ENCODE measurements around the gene PIKFYVE. TPM values are rescaled to one million over a fixed set of nuclear protein-coding genes. Genes with fewer than 3 reads are reported as not detected.

The PIKFYVE gene
- total RNA-seq, 6 experiments from 2014 or later, result 10.7 to 16.0 (median 13.2) TPM

- no peak overlapping the region for H3K27ac ChIP-seq
- H3K9me3 ChIP-seq, result no peaks in the 10 kb centered on the region
- intact Hi-C loops (cut with DNase I), result no loop called here
- H3K4me1 ChIP-seq, result no peaks in the 10 kb centered on the region
- peaks cover 0 to 63% (median 16%) of the 10 kb centered on the region in 4 donors for H3K36me3 ChIP-seq
- ATAC-seq (no peak), DNase-seq (no peak)
- WGBS (ENCODE audit: insufficient coverage, low coverage, low lambda C conversion rate, missing lambda C conversion rate), result 95% methylated on average over 5 of the region's 5 CpGs
- no peak for TF ChIP-seq CTCF (IDR thresholded peaks at IDR 0.05)
- no peak for TF ChIP-seq POLR2A (IDR thresholded peaks at IDR 0.05)
- no peak overlapping the region for H3K4me3 ChIP-seq
- no peaks in the 10 kb centered on the region for H3K27me3 ChIP-seq
These were observed 35.0 kb downstream of the PIKFYVE start for GRCh38 chr2:208300847-208301618.

- ATAC-seq (no peak), DNase-seq (no peak)
- TF ChIP-seq POLR2A (IDR thresholded peaks at IDR 0.05) (no peak), CTCF (IDR thresholded peaks at IDR 0.05) (no peak)
- peaks cover 0 to 54% (median 14%) of the 10 kb centered on the region in 4 donors for H3K36me3 ChIP-seq
- no peaks in the 10 kb centered on the region for H3K27me3 ChIP-seq
- intact Hi-C loops (cut with DNase I), result no loop called here
- H3K9me3 ChIP-seq, result no peaks in the 10 kb centered on the region
- no peaks in the 10 kb centered on the region for H3K4me1 ChIP-seq
- 93% methylated on average over 4 of the region's 4 CpGs for WGBS (ENCODE audit: insufficient coverage, low coverage, low lambda C conversion rate, missing lambda C conversion rate)
- no peak overlapping the region for H3K4me3 ChIP-seq
- H3K27ac ChIP-seq, result no peak overlapping the region
These were observed 38.1 kb downstream of the PIKFYVE start for GRCh38 chr2:208304157-208304556.

GRCh38 chr2:208304695-208305094 is 38.6 kb downstream of the PIKFYVE start:
- intact Hi-C loops (cut with DNase I), result no loop called here
- Histone ChIP-seq H3K4me3 (no peak overlapping the region), H3K27ac (no peak overlapping the region), H3K27me3 (no peaks in the 10 kb centered on the region), H3K4me1 (no peaks in the 10 kb centered on the region), H3K9me3 (no peaks in the 10 kb centered on the region), H3K36me3 (peaks cover 0 to 49% (median 11%) of the 10 kb centered on the region in 4 donors)
- no peak for ATAC-seq
- TF ChIP-seq POLR2A (IDR thresholded peaks at IDR 0.05) (no peak), CTCF (IDR thresholded peaks at IDR 0.05) (no peak)
- DNase-seq, result no peak
- 95% methylated on average over 4 of the region's 4 CpGs for WGBS (ENCODE audit: insufficient coverage, low coverage, low lambda C conversion rate, missing lambda C conversion rate)

- Histone ChIP-seq H3K27ac (no peak overlapping the region), H3K9me3 (no peaks in the 10 kb centered on the region), H3K27me3 (no peaks in the 10 kb centered on the region), H3K4me3 (no peak overlapping the region), H3K4me1 (no peaks in the 10 kb centered on the region), H3K36me3 (peaks cover 0 to 41% (median 3%) of the 10 kb centered on the region in 4 donors)
- ATAC-seq (no peak), DNase-seq (no peak)
- TF ChIP-seq CTCF (IDR thresholded peaks at IDR 0.05), result no peak
- TF ChIP-seq POLR2A (IDR thresholded peaks at IDR 0.05), result no peak
- intact Hi-C loops (cut with DNase I), result no loop called here
- 89% methylated on average over 1 of the region's 1 CpG for WGBS (ENCODE audit: insufficient coverage, low coverage, low lambda C conversion rate, missing lambda C conversion rate)
These were observed 40.2 kb downstream of the PIKFYVE start for GRCh38 chr2:208306291-208306690.

Data from right lobe of liver (tissue), 6 donors.